Vagina (tissue), 2 donors: ENCODE results near the gene BCAS4.

Experiments used
- CTCF ChIP-seq, 3 experiments: fragments of 450-650 bp in 2 of 3; fragments of 200-600 bp in 1 of 3; sonication (generic) in 1 of 3; IDR thresholded peaks; one replicate each; pipeline ENCODE4 v1.5.1; 2017 to 2019; ENCODE audit warnings: antibody characterized with exemption in 3 of 3, mild to moderate bottlenecking in 2 of 3, moderate library complexity in 2 of 3
- POLR2A ChIP-seq, 2 donors: fragments of 450-650 bp; IDR thresholded peaks; one replicate each; pipeline ENCODE4 v1.6.1; 2017; ENCODE audit warnings: antibody characterized with exemption in 2 of 2, mild to moderate bottlenecking in 2 of 2, moderate library complexity in 2 of 2
- POLR2AphosphoS5 ChIP-seq, 2 donors: sonication (generic); formaldehyde crosslinking; IDR thresholded peaks; one replicate each; pipeline ENCODE4 v1.9.0; 2017; ENCODE audit warnings: antibody characterized with exemption in 2 of 2, mild to moderate bottlenecking in 2 of 2, low read depth in 1 of 2; ENCODE audit not compliant: insufficient read depth in 1 of 2

- TF ChIP-seq CTCF (IDR thresholded peaks at IDR 0.05), result peak in 1 of 3 experiments; percentile 50
- no peak for TF ChIP-seq POLR2A (IDR thresholded peaks at IDR 0.05)
- TF ChIP-seq POLR2AphosphoS5 (IDR thresholded peaks at IDR 0.05; ENCODE audit: insufficient read depth in 1 of 2, low read depth in 1 of 2), result no peak
Observed at GRCh38 chr20:50794181-50794845, 548 bp upstream of the BCAS4 start.
